ENCODE results near the gene RANBP10. TPM values are rescaled to one million over a fixed set of nuclear protein-coding genes. Genes with fewer than 3 reads are reported as not detected.

The RANBP10 gene
- total RNA-seq, 2 donors from 2014 or later, result 14.1 to 14.5 TPM

- H3K27ac ChIP-seq, result no peak overlapping the region
- ATAC-seq (ENCODE audit: insufficient number of reproducible peaks, low FRiP score, low read depth) (no peak), DNase-seq (ENCODE audit: low spot score) (no peak)
- H3K27me3 ChIP-seq (replicated peaks; ENCODE audit: insufficient read depth), result no peaks in the 10 kb centered on the region
- H3K9me3 ChIP-seq, result no peaks in the 10 kb centered on the region
- H3K4me1 ChIP-seq (ENCODE audit: control insufficient read depth in 1 of 2, low read depth in 2 of 2), result no peaks in the 10 kb centered on the region
- H3K36me3 ChIP-seq, result peaks cover 9% of the 10 kb centered on the region
- H3K4me3 ChIP-seq, result no peak overlapping the region
- no peak for TF ChIP-seq CTCF (IDR thresholded peaks at IDR 0.05)
Observed at GRCh38 chr16:67761924-67762323, 44.4 kb downstream of the RANBP10 start.

GRCh38 chr16:67760956-67761230, 45.5 kb downstream of the RANBP10 start:
- no peaks in the 10 kb centered on the region for H3K27me3 ChIP-seq (replicated peaks; ENCODE audit: insufficient read depth)
- H3K36me3 ChIP-seq, result peaks cover under 1% of the 10 kb centered on the region
- H3K4me1 ChIP-seq (ENCODE audit: control insufficient read depth in 1 of 2, low read depth in 2 of 2), result no peaks in the 10 kb centered on the region
- H3K27ac ChIP-seq, result no peak overlapping the region
- no peak for TF ChIP-seq CTCF (IDR thresholded peaks at IDR 0.05)
- no peak for ATAC-seq (ENCODE audit: insufficient number of reproducible peaks, low FRiP score, low read depth)
- H3K9me3 ChIP-seq, result no peaks in the 10 kb centered on the region
- no peak for DNase-seq (ENCODE audit: low spot score)
- no peak overlapping the region for H3K4me3 ChIP-seq

DNA sequence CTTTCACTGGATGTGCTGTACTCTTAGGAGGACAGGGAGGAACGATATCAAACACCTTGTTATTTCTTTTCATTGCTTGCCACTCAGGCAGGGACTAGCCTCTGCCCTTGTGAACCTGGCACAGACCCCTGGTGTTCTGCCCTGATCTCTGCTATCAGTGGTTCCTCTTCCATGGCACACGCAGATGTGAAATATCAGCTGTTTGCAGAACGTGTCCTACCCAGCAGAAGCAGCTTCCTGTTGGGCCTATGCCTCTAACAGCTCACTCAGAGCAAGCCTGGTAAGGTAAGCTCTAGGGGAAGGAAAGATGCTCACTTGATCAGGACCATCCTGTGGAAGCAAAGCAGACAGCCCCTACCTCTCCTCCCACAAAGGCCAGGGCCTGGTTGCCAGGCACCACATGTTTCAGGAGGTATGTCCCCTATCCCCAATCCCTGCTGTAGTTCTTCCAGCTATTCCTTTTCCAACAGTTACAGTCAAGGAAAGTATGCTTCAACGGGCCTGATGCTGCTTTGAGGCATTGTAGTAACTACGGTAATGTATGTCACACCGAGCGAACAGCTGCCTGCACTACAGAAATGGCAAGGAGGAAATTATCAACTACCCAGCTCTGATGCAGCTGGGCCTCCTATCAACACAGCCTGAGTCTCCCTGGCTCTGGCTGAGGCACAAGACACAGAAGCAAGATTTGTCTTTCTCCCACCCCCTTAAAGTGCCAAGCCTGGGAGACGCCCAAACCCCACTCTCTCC, 46.0 kb downstream of the RANBP10 start:
- no peaks in the 10 kb centered on the region for H3K27me3 ChIP-seq (replicated peaks; ENCODE audit: insufficient read depth)
- no peaks in the 10 kb centered on the region for H3K9me3 ChIP-seq
- no peak for TF ChIP-seq CTCF (IDR thresholded peaks at IDR 0.05)
- no peaks in the 10 kb centered on the region for H3K36me3 ChIP-seq
- DNase-seq (ENCODE audit: low spot score) (no peak), ATAC-seq (ENCODE audit: insufficient number of reproducible peaks, low FRiP score, low read depth) (no peak)
- H3K4me1 ChIP-seq (ENCODE audit: control insufficient read depth in 1 of 2, low read depth in 2 of 2), result no peaks in the 10 kb centered on the region
- no peak overlapping the region for H3K27ac ChIP-seq
- no peak overlapping the region for H3K4me3 ChIP-seq

DNA sequence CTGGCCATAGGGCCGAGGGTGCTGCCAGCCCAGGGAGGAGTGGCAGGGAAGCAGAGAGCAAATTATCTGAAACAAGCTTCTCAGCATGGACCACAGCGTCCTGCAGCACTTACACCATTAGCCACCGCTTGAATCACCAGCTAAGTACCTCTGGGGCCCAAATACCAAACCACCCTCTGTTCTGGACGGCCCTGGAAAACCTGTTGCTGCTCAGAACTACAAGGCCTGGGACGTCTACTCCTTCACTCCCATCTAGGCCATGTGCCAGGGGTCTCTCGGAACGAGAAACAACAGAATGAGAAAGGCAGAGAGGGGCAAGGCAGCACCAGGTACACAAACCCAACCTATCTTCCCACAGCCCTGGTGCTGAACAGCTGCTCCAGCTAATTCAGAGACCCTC, 47.4 kb downstream of the RANBP10 start:
- DNase-seq (ENCODE audit: low spot score) (no peak), ATAC-seq (ENCODE audit: insufficient number of reproducible peaks, low FRiP score, low read depth) (no peak)
- H3K27me3 ChIP-seq (replicated peaks; ENCODE audit: insufficient read depth), result no peaks in the 10 kb centered on the region
- no peaks in the 10 kb centered on the region for H3K9me3 ChIP-seq
- TF ChIP-seq CTCF (IDR thresholded peaks at IDR 0.05), result no peak
- no peaks in the 10 kb centered on the region for H3K36me3 ChIP-seq
- no peak overlapping the region for H3K27ac ChIP-seq
- no peaks in the 10 kb centered on the region for H3K4me1 ChIP-seq (ENCODE audit: control insufficient read depth in 1 of 2, low read depth in 2 of 2)
- H3K4me3 ChIP-seq, result no peak overlapping the region

DNA sequence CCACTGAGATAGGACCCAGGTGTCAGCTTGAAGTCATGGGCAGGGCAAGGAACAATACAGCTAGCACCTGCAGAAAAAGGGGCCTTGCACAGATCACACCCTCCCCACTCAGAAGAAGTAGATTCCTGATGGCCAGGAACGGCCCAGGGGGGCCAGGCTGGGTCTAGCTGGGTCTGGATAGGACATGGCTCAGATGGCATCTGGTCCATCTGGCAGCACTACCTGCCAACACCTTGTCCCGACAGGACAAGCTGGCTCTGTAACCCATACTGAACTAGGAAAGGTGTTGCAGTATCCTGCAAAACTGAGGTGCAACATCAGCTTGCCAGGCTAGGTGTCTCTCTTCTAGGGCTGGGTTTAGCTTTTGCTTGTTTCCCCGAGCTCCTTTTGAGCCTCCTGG, 48.4 kb downstream of the RANBP10 start:
- DNase-seq (ENCODE audit: low spot score) (no peak), ATAC-seq (ENCODE audit: insufficient number of reproducible peaks, low FRiP score, low read depth) (no peak)
- no peak for TF ChIP-seq CTCF (IDR thresholded peaks at IDR 0.05)
- H3K27ac ChIP-seq, result no peak overlapping the region
- H3K4me3 ChIP-seq, result no peak overlapping the region
- H3K27me3 ChIP-seq (replicated peaks; ENCODE audit: insufficient read depth), result no peaks in the 10 kb centered on the region
- no peaks in the 10 kb centered on the region for H3K4me1 ChIP-seq (ENCODE audit: control insufficient read depth in 1 of 2, low read depth in 2 of 2)
- no peaks in the 10 kb centered on the region for H3K36me3 ChIP-seq
- H3K9me3 ChIP-seq, result no peaks in the 10 kb centered on the region
